ENCODE results near the gene VSTM2L. TPM values are rescaled to one million over a fixed set of nuclear protein-coding genes. Genes with fewer than 3 reads are reported as not detected.

The VSTM2L gene
- total and polyA plus RNA-seq, 7 donors, result 0.05 to 2.8 (median 0.84) TPM

DNA sequence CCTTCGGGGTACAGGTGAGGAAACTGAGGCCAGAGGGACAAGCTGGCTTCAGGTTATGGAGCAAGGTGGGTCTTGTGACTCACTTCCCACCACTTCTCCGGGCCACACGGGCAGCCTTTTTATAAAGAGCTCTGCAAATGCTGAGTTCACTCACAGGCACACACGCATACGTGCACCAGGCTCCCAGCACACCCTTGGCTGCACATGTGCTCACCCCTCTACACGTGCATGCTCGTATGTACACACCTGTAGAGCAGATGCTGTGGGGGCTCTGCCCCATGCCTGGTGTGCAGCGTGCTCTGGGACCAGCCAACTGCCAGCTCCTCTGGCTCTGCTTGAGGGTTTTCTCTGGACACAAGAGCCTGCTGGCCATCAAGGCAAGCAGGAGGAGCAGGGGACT lies 29.1 kb downstream of the VSTM2L start:
- H3K9me3 ChIP-seq, result no peaks in the 10 kb centered on the region
- WGBS, 3 donors, result 78 to 87% (median 84%) methylated on average over 8 of the region's 8 CpGs
- no peak overlapping the region for H3K27ac ChIP-seq
- no peaks in the 10 kb centered on the region for H3K36me3 ChIP-seq (ENCODE audit: insufficient read depth in 1 of 2, low read depth in 1 of 2)
- intact Hi-C loops (cut with DNase I), result no loop called here
- H3K27me3 ChIP-seq (ENCODE audit: insufficient read depth in 3 of 3, low read length in 2 of 3), result peaks cover 0 to 15% (median 3%) of the 10 kb centered on the region in 3 donors
- ATAC-seq (no peak), DNase-seq (no peak)
- TF ChIP-seq, protein P1, sequence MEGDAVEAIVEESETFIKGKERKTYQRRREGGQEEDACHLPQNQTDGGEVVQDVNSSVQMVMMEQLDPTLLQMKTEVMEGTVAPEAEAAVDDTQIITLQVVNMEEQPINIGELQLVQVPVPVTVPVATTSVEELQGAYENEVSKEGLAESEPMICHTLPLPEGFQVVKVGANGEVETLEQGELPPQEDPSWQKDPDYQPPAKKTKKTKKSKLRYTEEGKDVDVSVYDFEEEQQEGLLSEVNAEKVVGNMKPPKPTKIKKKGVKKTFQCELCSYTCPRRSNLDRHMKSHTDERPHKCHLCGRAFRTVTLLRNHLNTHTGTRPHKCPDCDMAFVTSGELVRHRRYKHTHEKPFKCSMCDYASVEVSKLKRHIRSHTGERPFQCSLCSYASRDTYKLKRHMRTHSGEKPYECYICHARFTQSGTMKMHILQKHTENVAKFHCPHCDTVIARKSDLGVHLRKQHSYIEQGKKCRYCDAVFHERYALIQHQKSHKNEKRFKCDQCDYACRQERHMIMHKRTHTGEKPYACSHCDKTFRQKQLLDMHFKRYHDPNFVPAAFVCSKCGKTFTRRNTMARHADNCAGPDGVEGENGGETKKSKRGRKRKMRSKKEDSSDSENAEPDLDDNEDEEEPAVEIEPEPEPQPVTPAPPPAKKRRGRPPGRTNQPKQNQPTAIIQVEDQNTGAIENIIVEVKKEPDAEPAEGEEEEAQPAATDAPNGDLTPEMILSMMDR (IDR thresholded peaks at IDR 0.05), result no peak
- no peak overlapping the region for H3K4me3 ChIP-seq
- H3K4me1 ChIP-seq, result no peaks in the 10 kb centered on the region

DNA sequence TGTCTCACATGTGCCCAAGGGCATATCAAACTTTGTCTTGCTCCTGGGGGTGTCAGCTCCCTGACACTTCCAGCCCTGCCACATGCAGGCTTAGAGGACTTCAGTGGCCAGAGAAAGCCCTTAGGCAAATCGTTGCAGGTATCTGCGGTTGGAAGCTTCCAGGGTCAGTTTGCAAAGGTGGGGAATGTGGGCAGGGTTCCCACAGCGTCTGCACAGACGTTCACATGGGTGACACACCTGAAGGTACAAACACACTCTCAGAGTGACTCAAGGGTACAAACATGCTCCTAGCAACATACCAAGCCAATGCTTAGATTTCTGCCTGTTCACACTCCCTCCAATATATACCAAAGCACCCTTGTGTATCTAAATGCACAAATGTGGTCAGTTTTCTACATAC lies 30.0 kb downstream of the VSTM2L start:
- Histone ChIP-seq H3K4me1 (no peaks in the 10 kb centered on the region), H3K36me3 (ENCODE audit: insufficient read depth in 1 of 2, low read depth in 1 of 2) (no peaks in the 10 kb centered on the region), H3K27me3 (ENCODE audit: insufficient read depth in 3 of 3, low read length in 2 of 3) (peaks cover 0 to 15% (median 3%) of the 10 kb centered on the region in 3 donors), H3K4me3 (no peak overlapping the region), H3K27ac (no peak overlapping the region), H3K9me3 (no peaks in the 10 kb centered on the region)
- TF ChIP-seq, protein P1 (IDR thresholded peaks at IDR 0.05), result no peak
- DNase-seq, result no peak
- intact Hi-C loops (cut with DNase I), result no loop called here
- ATAC-seq, result no peak
- 43 to 51% (median 49%) methylated on average over 4 of the region's 4 CpGs for WGBS, 3 donors

DNA sequence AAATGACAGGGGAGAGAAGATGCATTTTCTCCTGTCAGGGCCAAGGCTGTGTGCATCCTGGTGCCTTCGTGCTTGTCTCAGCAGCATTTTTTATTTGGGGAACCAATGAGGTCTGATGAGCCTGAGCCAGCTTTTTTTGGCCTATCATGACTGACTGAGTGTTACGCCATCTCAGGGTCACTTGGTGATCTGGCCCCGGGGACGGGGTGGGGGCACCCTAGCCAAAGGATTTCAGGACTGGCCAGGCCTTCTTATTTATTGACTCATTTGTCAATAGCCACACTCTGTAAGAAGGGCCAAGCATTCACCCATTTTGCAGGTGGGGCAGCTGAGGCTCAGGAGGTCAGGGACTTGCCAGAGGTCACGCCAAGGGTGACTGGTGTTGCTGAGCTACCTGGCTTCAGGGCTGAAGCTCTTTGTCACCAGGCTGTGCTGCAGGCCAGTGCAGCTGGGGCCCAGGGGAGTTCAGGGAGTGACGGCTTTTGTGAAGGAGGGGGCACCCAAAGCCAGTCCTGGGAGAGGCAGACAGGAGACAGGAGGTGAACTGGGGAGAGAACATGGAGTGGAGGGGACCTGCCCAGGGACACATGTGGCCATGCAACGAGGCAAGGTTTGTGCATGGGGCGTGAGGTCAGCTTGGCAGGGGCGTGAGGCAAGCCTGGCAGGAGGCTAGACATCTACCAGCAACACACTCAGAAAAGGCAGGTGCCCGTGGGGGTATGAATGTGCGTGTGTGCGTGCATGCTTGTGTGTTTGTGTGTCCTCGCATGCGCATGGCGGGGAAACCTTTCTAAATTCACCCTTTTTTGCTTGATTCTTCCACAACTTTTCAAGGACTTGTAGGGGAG lies 31.1 kb downstream of the VSTM2L start:
- H3K27ac ChIP-seq, result no peak overlapping the region
- no peaks in the 10 kb centered on the region for H3K36me3 ChIP-seq (ENCODE audit: insufficient read depth in 1 of 2, low read depth in 1 of 2)
- no peaks in the 10 kb centered on the region for H3K4me1 ChIP-seq
- no peaks in the 10 kb centered on the region for H3K9me3 ChIP-seq
- WGBS, 3 donors, result 76 to 78% (median 77%) methylated on average over 15 of the region's 15 CpGs
- TF ChIP-seq, protein P1 (IDR thresholded peaks at IDR 0.05), result no peak
- intact Hi-C loops (cut with DNase I), result no loop called here
- DNase-seq (no peak), ATAC-seq (no peak)
- peaks cover 0 to 15% (median 3%) of the 10 kb centered on the region in 3 donors for H3K27me3 ChIP-seq (ENCODE audit: insufficient read depth in 3 of 3, low read length in 2 of 3)
- no peak overlapping the region for H3K4me3 ChIP-seq

DNA sequence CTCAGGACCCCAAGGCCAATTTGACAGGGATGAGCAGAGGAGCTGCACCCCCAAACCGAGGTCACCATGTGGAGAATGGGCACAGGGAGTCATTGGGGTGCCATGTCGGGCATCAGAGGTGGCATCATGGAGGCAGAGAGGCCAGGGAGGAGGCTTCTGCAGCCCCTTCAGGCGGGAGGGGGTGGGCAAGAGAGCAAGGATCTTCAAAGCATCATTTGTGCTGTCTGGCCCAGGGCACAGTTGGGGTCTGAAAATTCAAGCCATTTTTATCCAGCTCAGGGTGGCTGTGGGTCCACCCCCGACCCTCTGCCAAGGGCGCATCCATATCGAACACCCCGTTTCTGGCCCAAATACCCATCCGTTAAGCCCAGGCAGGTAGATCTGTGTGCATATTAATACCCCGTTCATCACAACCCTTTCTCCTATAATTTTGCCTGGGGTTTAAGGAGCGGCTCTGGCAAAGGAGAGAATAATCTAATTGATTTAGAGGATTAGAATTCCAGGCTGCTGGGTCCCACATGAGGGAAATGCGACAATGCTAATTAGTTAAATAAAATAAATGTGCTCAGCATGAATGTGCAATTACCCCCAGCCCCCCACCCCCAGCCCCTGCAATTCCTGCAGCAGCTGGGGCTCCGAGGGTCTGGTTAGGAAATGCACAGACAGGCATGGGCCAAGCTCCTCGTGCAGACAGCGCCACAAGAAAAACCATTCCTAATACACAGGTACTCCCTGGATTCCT lies 31.9 kb downstream of the VSTM2L start:
- intact Hi-C loops (cut with DNase I), result no loop called here
- no peak for ATAC-seq
- TF ChIP-seq, protein P1 (IDR thresholded peaks at IDR 0.05), result no peak
- Histone ChIP-seq H3K27me3 (ENCODE audit: insufficient read depth in 3 of 3, low read length in 2 of 3) (peaks cover 0 to 15% (median 3%) of the 10 kb centered on the region in 3 donors), H3K4me1 (no peaks in the 10 kb centered on the region), H3K4me3 (no peak overlapping the region), H3K27ac (no peak overlapping the region), H3K9me3 (no peaks in the 10 kb centered on the region), H3K36me3 (ENCODE audit: insufficient read depth in 1 of 2, low read depth in 1 of 2) (no peaks in the 10 kb centered on the region)
- no peak for DNase-seq
- 78 to 80% (median 80%) methylated on average over 14 of the region's 14 CpGs for WGBS, 3 donors
